Upper lobe of left lung (tissue), 6 donors: ENCODE data around the gene ADAM22. TPM values are rescaled to one million over a fixed set of nuclear protein-coding genes. Genes with fewer than 3 reads are reported as not detected.
"Not testable (repeated sequence)": the region's sequence is repeated elsewhere in the genome, so short reads cannot be mapped to it uniquely, and the experiment has no call there.

Experiments used
- ATAC-seq, 2 donors: fragments of 200-7000 bp; cut with Tn5 transposase; one replicate each; pipeline ENCODE4 v1.9.1; 2022; ENCODE audit warnings: mild to moderate bottlenecking in 2 of 2, moderate library complexity in 2 of 2; ENCODE audit not compliant: low FRiP score in 2 of 2
- DNase-seq, 2 donors: peaks; one replicate each; pipeline ENCODE4 v3.0.0-alpha.2; 2019 to 2020
- H3K27ac ChIP-seq, 4 donors: fragments of 200-600 bp; sonication (generic); one replicate each; pipeline ENCODE4 v1.5.1; 2016 to 2019
- H3K27me3 ChIP-seq, 4 donors: fragments of 200-600 bp; sonication (generic); one replicate each; pipeline ENCODE4 v1.5.1; 2017 to 2019
- H3K36me3 ChIP-seq, 4 donors: fragments of 200-600 bp; sonication (generic); one replicate each; pipeline ENCODE4 v1.5.1; 2016 to 2019
- H3K4me1 ChIP-seq, 4 donors: fragments of 200-600 bp; sonication (generic); one replicate each; pipeline ENCODE4 v1.5.1; 2018 to 2019
- H3K4me3 ChIP-seq, 4 donors: fragments of 200-600 bp; sonication (generic); one replicate each; pipeline ENCODE4 v1.5.1; 2017 to 2019; ENCODE audit warnings: mild to moderate bottlenecking in 2 of 4, moderate library complexity in 1 of 4
- H3K9me3 ChIP-seq, 4 donors: fragments of 200-600 bp; sonication (generic); one replicate each; pipeline ENCODE4 v1.5.1; 2018 to 2019
- CTCF ChIP-seq, 6 experiments: fragments of 450-650 bp in 4 of 6; fragments of 200-600 bp in 2 of 6; sonication (generic) in 2 of 6; IDR thresholded peaks; one replicate each; pipeline ENCODE4 v1.5.1; 2016 to 2019; ENCODE audit warnings: antibody characterized with exemption in 6 of 6
- EP300 ChIP-seq, 4 donors: sonication (generic); formaldehyde crosslinking; IDR thresholded peaks; one replicate each; pipeline ENCODE4 v1.5.1; 2017; ENCODE audit warnings: antibody characterized with exemption in 4 of 4, control low read depth in 2 of 4
- POLR2A ChIP-seq, 4 donors: fragments of 450-650 bp; IDR thresholded peaks; one replicate each; pipeline ENCODE4 v1.5.1; 2016 to 2017; ENCODE audit warnings: antibody characterized with exemption in 4 of 4, mild to moderate bottlenecking in 2 of 4
- POLR2AphosphoS5 ChIP-seq, 2 donors: sonication (generic); formaldehyde crosslinking; IDR thresholded peaks; one replicate each; pipeline ENCODE4 v1.5.1; 2017; ENCODE audit warnings: antibody characterized with exemption in 2 of 2
- WGBS, 2 donors: methylation state at CpG; one replicate each; pipeline ENCODE4 v1.1.5; 2017 to 2018; 5-methylcytosine and 5-hydroxymethylcytosine counted together
- total RNA-seq, 6 donors: library from RNA; depleted of rRNA in 4 of 6; stranded (reverse); fragments of >200 nt in 4 of 6; gene quantifications; one replicate each; pipeline versions ENCODE4 v1.1.0 to v1.2.1, GENCODE V29; 2016 to 2021
- donor health status: DM: no; HTN: no; CAD: no; lungs with moderate emphysema.
- donor health status: DM: no; HTN: yes; CAD: no; lungs with severe emphysema.

ADAM22 gene
- total RNA-seq, 6 donors from 2014 or later: 0.69 to 3.2 (median 2.0) TPM

GRCh38 chr7:87912121-87912520, 21.9 kb upstream of the ADAM22 start:
- TF ChIP-seq POLR2A (IDR thresholded peaks at IDR 0.05) (no peak), EP300 (IDR thresholded peaks at IDR 0.05) (no peak), POLR2AphosphoS5 (IDR thresholded peaks at IDR 0.05) (no peak), CTCF (IDR thresholded peaks at IDR 0.05) (no peak)

GRCh38 chr7:87918740-87919139, 15.3 kb upstream of the ADAM22 start:
- H3K36me3 ChIP-seq: no peaks in the 10 kb centered on the region
- H3K9me3 ChIP-seq: no peaks in the 10 kb centered on the region
- TF ChIP-seq POLR2A (IDR thresholded peaks at IDR 0.05) (no peak), CTCF (IDR thresholded peaks at IDR 0.05) (no peak), EP300 (IDR thresholded peaks at IDR 0.05) (no peak), POLR2AphosphoS5 (IDR thresholded peaks at IDR 0.05) (no peak)
- H3K27ac ChIP-seq: no peak overlapping the region
- no peak for DNase-seq
- no peaks in the 10 kb centered on the region for H3K27me3 ChIP-seq
- H3K4me3 ChIP-seq: no peak overlapping the region
- ATAC-seq: no peak
- H3K4me1 ChIP-seq: no peaks in the 10 kb centered on the region
- 46 to 56% methylated on average over 1 of the region's 1 CpG for WGBS, 2 donors

More at GRCh38 chr7:87912121-87912520, 21.9 kb upstream of the ADAM22 start:
- Histone ChIP-seq H3K27me3 (no peaks in the 10 kb centered on the region), H3K4me3 (no peak overlapping the region), H3K4me1 (no peaks in the 10 kb centered on the region), H3K36me3 (no peaks in the 10 kb centered on the region), H3K27ac (no peak overlapping the region), H3K9me3 (no peaks in the 10 kb centered on the region)
- DNase-seq (no peak), ATAC-seq (no peak)
- WGBS, 2 donors: 56 to 67% methylated on average over 4 of the region's 4 CpGs

GRCh38 chr7:87919875-87920274, 14.2 kb upstream of the ADAM22 start:
- Histone ChIP-seq H3K36me3 (no peaks in the 10 kb centered on the region), H3K4me3 (no peak overlapping the region), H3K27ac (no peak overlapping the region), H3K27me3 (no peaks in the 10 kb centered on the region), H3K9me3 (no peaks in the 10 kb centered on the region), H3K4me1 (no peaks in the 10 kb centered on the region)
- TF ChIP-seq POLR2A (IDR thresholded peaks at IDR 0.05): no peak
- no peak for TF ChIP-seq POLR2AphosphoS5 (IDR thresholded peaks at IDR 0.05)
- no peak for TF ChIP-seq CTCF (IDR thresholded peaks at IDR 0.05)
- TF ChIP-seq EP300 (IDR thresholded peaks at IDR 0.05): no peak
- WGBS, 2 donors: 83 to 90% methylated on average over 4 to 6 of the region's 6 CpGs
- ATAC-seq (no peak), DNase-seq (no peak)

GRCh38 chr7:87920578-87920977, 13.5 kb upstream of the ADAM22 start:
- WGBS, 2 donors: 78 to 83% methylated on average over 5 of the region's 5 CpGs
- H3K36me3 ChIP-seq: no peaks in the 10 kb centered on the region
- no peak overlapping the region for H3K27ac ChIP-seq
- ATAC-seq (no peak), DNase-seq (no peak)
- no peak overlapping the region for H3K4me3 ChIP-seq
- TF ChIP-seq POLR2AphosphoS5 (IDR thresholded peaks at IDR 0.05): no peak
- no peak for TF ChIP-seq POLR2A (IDR thresholded peaks at IDR 0.05)
- no peak for TF ChIP-seq EP300 (IDR thresholded peaks at IDR 0.05)
- no peak for TF ChIP-seq CTCF (IDR thresholded peaks at IDR 0.05)
- H3K4me1 ChIP-seq: no peaks in the 10 kb centered on the region
- no peaks in the 10 kb centered on the region for H3K9me3 ChIP-seq
- H3K27me3 ChIP-seq: no peaks in the 10 kb centered on the region

- not testable (repeated sequence) for ATAC-seq, H3K4me1 ChIP-seq, DNase-seq, H3K27me3 ChIP-seq, H3K27ac ChIP-seq, H3K36me3 ChIP-seq, H3K9me3 ChIP-seq, H3K4me3 ChIP-seq
- WGBS, 2 donors: 91 to 92% methylated on average over 8 of the region's 8 CpGs
Observed at GRCh38 chr7:87922759-87923395, 11.2 kb upstream of the ADAM22 start.
